Effector memory CD4-positive, alpha-beta T cell (primary cell): ENCODE results near the gene ARHGAP21.

Experiments
- DNase-seq, 3 donors: peaks; one replicate each; pipeline ENCODE4 v3.0.0-alpha.2; 2020
- H3K27ac ChIP-seq: 2 replicates; pipeline ENCODE4 v1.7.0; 2013; ENCODE audit warnings: mild to moderate bottlenecking, low read length, moderate library complexity; ENCODE audit not compliant: insufficient read depth, poor library complexity, severe bottlenecking
- H3K27me3 ChIP-seq: replicated peaks from 2 replicates; pipeline ENCODE4 v1.7.0; 2013; ENCODE audit warnings: mild to moderate bottlenecking, low read length; ENCODE audit not compliant: insufficient read depth, control insufficient read depth, poor library complexity, severe bottlenecking
- H3K36me3 ChIP-seq: 2 replicates; pipeline ENCODE4 v1.7.0; 2013; ENCODE audit warnings: mild to moderate bottlenecking, low read length, moderate library complexity; ENCODE audit not compliant: control insufficient read depth, insufficient read depth
- H3K4me1 ChIP-seq: 2 replicates; pipeline ENCODE4 v1.7.0; 2013; ENCODE audit warnings: low read length, mild to moderate bottlenecking; ENCODE audit not compliant: control insufficient read depth, insufficient read depth, poor library complexity, severe bottlenecking
- H3K4me3 ChIP-seq: 2 replicates; pipeline ENCODE4 v1.7.0; 2013; ENCODE audit warnings: low read length, low read depth, mild to moderate bottlenecking; ENCODE audit not compliant: insufficient read depth, poor library complexity, severe bottlenecking
- H3K9me3 ChIP-seq: 2 replicates; pipeline ENCODE4 v1.7.0; 2013; ENCODE audit warnings: mild to moderate bottlenecking, low read length, moderate library complexity; ENCODE audit not compliant: control insufficient read depth

Gene ARHGAP21

DNA sequence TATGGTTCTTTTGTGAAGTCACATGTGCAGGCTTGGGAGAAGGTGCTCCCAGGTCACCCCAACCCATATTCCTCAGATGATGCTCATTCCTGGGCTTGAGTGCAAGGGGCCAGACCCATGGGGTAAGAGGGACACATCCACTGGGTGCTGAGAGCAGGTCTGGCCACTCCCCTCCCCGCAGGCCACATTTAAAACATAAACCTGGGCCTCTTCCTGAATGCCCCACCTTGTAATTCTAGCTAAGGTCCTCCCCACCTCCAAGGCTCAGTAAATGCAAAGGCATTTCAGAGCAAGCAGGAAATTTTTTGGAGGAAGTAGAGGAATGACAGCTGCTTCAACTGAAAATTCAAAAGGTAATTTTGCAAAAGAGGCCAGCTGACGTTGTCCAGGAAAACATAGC lies 172.5 kb downstream of the ARHGAP21 start:
- Histone ChIP-seq H3K4me3 (no peak overlapping the region), H3K27ac (no peak overlapping the region), H3K4me1 (no peaks in the 10 kb centered on the region), H3K9me3 (no peaks in the 10 kb centered on the region), H3K27me3 (peaks cover 2% of the 10 kb centered on the region), H3K36me3 (no peaks in the 10 kb centered on the region)
- no peak for DNase-seq

DNA sequence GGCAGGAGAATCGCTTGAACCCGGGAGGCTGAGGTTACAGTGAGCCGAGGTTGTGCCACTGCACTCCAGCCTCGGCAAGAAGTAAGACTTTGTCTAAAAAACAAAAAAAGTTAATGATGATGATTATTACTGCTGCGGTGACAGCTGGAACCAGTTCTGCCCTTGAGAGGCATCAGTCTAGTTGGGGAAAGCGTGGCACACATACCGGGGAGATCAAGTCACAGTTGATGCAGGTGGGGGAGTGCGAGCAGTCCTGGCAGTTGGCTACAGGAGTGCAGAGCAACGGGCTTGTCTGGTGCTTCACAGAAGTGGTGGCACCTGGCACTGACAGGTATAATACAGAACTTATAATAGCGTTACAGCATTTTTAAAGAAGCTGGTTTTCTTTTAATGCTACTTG lies 173.0 kb downstream of the ARHGAP21 start:
- no peaks in the 10 kb centered on the region for H3K9me3 ChIP-seq
- H3K4me1 ChIP-seq, result no peaks in the 10 kb centered on the region
- H3K4me3 ChIP-seq, result no peak overlapping the region
- no peak for DNase-seq
- peaks cover 2% of the 10 kb centered on the region for H3K27me3 ChIP-seq
- no peak overlapping the region for H3K27ac ChIP-seq
- no peaks in the 10 kb centered on the region for H3K36me3 ChIP-seq

DNA sequence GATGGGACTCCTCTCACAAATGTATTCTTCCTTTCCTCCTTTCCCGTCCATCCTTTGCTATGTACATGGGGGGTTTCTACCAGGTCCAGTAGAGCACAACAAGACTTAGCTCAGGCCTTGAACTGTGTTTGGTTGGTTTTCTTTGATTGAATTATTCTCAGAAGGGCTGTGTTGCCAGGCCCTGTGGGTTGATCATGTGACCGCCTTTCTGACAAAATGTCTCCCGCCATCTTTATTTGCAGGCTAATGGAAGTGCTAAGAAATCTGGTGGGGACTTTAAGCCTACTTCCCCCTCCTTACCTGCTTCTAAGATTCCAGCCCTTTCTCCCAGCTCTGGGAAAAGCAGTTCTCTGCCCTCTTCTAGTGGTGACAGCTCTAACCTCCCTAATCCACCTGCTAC lies 178.1 kb downstream of the ARHGAP21 start:
- H3K27me3 ChIP-seq, result no peaks in the 10 kb centered on the region
- no peaks in the 10 kb centered on the region for H3K4me1 ChIP-seq
- no peaks in the 10 kb centered on the region for H3K36me3 ChIP-seq
- H3K27ac ChIP-seq, result no peak overlapping the region
- no peak overlapping the region for H3K4me3 ChIP-seq
- H3K9me3 ChIP-seq, result no peaks in the 10 kb centered on the region
- no peak for DNase-seq

DNA sequence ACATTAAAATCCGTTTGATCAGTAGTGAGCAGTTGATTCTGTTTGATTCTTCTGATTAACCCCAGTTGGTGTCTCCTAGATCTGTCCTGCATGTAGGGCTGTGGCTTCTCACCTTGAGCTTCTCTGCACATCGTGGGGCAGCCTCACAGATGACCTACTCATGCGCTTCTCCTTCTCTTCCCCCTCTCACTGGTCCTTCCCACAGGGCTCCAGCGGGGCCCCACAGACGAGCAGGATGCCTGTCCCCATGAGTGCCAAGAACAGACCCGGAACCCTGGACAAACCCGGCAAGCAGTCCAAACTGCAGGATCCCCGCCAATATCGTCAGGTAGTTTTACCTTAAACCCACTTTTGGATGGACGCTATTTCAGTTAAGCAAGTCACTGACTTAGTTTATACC lies 178.9 kb downstream of the ARHGAP21 start:
- no peak for DNase-seq
- Histone ChIP-seq H3K27me3 (no peaks in the 10 kb centered on the region), H3K4me1 (no peaks in the 10 kb centered on the region), H3K9me3 (no peaks in the 10 kb centered on the region), H3K4me3 (no peak overlapping the region), H3K27ac (no peak overlapping the region), H3K36me3 (no peaks in the 10 kb centered on the region)

DNA sequence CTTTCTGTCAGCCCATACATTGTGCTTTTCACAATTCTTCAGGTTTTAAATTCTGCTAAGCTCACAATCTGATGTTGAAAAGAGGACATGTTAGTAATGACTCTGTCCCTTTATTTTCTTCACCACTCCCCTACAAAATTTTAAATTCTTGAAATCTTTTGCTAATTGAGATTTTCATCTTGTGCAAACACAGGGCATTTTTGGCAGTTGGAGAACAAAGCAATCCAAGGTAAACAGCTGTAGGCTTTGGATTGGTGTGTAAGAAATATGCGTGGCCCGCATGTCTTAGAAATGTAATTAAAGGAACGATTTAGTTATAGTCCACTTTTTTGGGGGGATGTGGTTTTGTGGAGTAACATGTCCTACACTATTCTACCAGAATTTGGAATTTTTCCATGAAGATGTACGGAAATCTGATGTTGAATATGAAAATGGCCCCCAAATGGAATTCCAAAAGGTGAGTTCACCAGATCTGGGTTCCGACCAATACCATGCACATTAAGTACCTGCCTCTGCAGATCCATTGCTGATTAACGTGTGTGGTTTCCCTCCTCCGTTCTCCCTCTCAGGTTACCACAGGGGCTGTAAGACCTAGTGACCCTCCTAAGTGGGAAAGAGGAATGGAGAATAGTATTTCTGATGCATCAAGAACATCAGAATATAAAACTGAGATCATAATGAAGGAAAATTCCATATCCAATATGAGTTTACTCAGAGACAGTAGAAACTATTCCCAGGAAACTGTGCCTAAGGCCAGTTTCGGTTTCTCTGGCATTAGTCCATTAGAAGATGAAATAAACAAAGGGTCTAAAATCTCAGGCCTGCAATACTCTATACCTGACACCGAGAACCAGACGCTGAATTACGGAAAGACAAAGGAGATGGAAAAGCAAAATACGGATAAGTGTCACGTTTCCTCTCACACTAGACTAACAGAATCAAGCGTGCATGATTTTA lies 181.1 kb downstream of the ARHGAP21 start:
- H3K27me3 ChIP-seq, result no peaks in the 10 kb centered on the region
- no peaks in the 10 kb centered on the region for H3K4me1 ChIP-seq
- no peaks in the 10 kb centered on the region for H3K36me3 ChIP-seq
- no peak overlapping the region for H3K4me3 ChIP-seq
- no peaks in the 10 kb centered on the region for H3K9me3 ChIP-seq
- no peak for DNase-seq
- no peak overlapping the region for H3K27ac ChIP-seq

DNA sequence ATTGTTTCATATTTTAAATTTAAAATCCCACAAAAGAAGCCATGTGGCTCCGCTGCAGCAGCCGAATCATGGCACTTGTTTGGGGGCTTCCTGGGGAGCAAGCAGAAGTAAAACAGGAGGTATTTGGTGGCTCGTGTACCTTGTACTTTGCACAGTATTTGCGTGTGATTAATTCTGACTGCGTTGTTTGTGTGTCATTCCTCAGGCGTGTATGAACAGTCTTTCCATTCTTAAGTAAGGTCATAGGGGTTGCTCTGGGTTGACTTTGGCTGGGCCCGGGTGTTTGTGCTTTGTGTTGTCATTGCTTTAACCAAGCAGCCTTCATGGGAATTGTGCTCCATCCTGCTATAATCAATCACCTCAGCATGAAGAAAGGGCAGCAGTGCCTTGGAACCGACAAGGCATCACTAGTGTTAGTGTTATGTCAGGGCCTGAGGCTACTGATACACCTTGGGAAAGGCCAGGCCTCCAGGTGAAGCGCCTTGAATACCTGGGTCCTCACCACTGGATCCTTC lies 182.4 kb downstream of the ARHGAP21 start:
- no peak for DNase-seq
- H3K27ac ChIP-seq, result no peak overlapping the region
- H3K9me3 ChIP-seq, result no peaks in the 10 kb centered on the region
- H3K4me3 ChIP-seq, result no peak overlapping the region
- H3K36me3 ChIP-seq, result no peaks in the 10 kb centered on the region
- no peaks in the 10 kb centered on the region for H3K4me1 ChIP-seq
- H3K27me3 ChIP-seq, result no peaks in the 10 kb centered on the region

DNA sequence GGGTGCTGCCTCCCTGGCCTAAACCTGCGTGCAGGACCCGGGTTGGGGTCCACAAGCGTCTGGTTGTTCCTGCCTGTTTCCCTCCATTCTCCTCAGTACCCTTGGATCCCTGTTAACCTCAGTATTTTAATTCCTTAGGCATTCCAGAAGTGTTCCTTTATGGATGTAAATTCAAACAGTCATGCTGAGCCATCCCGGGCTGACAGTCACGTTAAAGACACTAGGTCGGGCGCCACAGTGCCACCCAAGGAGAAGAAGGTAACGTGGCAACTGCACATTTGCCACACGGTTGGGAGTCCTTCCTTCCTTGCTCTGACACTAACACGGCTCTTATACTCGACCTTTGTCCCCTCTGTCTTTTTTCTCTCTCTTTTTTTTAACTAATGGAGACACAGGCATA lies 187.1 kb downstream of the ARHGAP21 start:
- Histone ChIP-seq H3K27me3 (no peaks in the 10 kb centered on the region), H3K9me3 (no peaks in the 10 kb centered on the region), H3K4me1 (no peaks in the 10 kb centered on the region), H3K36me3 (no peaks in the 10 kb centered on the region), H3K4me3 (no peak overlapping the region), H3K27ac (no peak overlapping the region)
- DNase-seq, result no peak

DNA sequence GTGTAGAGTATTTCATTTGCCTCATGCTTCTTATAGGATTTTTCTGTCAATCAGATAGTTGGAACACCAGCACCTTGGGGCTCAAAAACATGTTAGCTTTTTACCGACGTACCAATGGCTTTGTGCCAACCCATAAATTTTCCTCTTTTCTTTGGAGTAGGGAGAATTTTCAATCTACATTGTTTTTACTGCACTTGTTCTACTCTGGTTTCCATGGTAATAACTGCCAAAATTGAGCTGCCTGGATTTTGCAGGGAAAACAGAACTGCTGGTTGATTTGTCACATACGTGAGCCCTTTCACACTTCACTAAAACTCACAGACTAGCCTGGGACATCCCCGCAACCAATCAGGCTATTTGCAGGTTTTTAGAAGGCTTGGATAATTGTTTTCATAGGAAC lies 189.7 kb downstream of the ARHGAP21 start:
- Histone ChIP-seq H3K9me3 (no peaks in the 10 kb centered on the region), H3K4me1 (no peaks in the 10 kb centered on the region), H3K27ac (no peak overlapping the region), H3K4me3 (no peak overlapping the region), H3K36me3 (no peaks in the 10 kb centered on the region), H3K27me3 (no peaks in the 10 kb centered on the region)
- DNase-seq, result no peak
